HepG2 (cell line): Measurements from ENCODE around the gene SNAP23. TPM values are rescaled to one million over a fixed set of nuclear protein-coding genes. Genes with fewer than 3 reads are reported as not detected.

ENCODE experiments used
- AKAP8 ChIP-seq: sonication (generic); formaldehyde crosslinking; IDR thresholded peaks from 2 replicates; pipeline ENCODE4 v1.5.1; 2020; ENCODE audit warnings: mild to moderate bottlenecking, missing genetic modification reagents
- BCL6 ChIP-seq: IDR thresholded peaks from 2 replicates; pipeline ENCODE4 v1.6.1; 2016; ENCODE audit warnings: missing genetic modification reagents, missing compliant biosample characterization
- CEBPB ChIP-seq: IDR thresholded peaks from 2 replicates; pipeline ENCODE4 v1.6.1; 2011; ENCODE audit warnings: low read depth, low read length, improper control_type of control experiment, borderline replicate concordance
- ELF4 ChIP-seq: sonication (generic); formaldehyde crosslinking; IDR thresholded peaks from 2 replicates; pipeline ENCODE4 v1.5.0; 2020; ENCODE audit warnings: missing genetic modification reagents, mild to moderate bottlenecking, moderate library complexity, borderline replicate concordance
- JARID2 ChIP-seq: sonication (generic); formaldehyde crosslinking; IDR thresholded peaks from 2 replicates; pipeline ENCODE4 v1.8.1; 2023; ENCODE audit warnings: missing genetic modification reagents, inconsistent platforms; ENCODE audit not compliant: insufficient replicate concordance
- MTF1 ChIP-seq: sonication (generic); formaldehyde crosslinking; IDR thresholded peaks from 2 replicates; pipeline ENCODE4 v1.5.0; 2020; ENCODE audit warnings: missing genetic modification reagents
- NFRKB ChIP-seq: fragments of 450-650 bp; IDR thresholded peaks from 2 replicates; pipeline ENCODE4 v1.6.1; 2017
- PITX1 ChIP-seq: sonication (generic); formaldehyde crosslinking; IDR thresholded peaks from 2 replicates; pipeline ENCODE4 v1.5.1; 2020; ENCODE audit warnings: mild to moderate bottlenecking, missing genetic modification reagents
- REXO4 ChIP-seq: sonication (generic); formaldehyde crosslinking; IDR thresholded peaks from 2 replicates; pipeline ENCODE4 v1.8.0; 2022; ENCODE audit warnings: missing genetic modification reagents, mild to moderate bottlenecking, borderline replicate concordance
- RFX5 ChIP-seq: IDR thresholded peaks from 2 replicates; pipeline ENCODE4 v1.6.1; 2011; ENCODE audit warnings: low read depth, low read length, improper control_type of control experiment
- TCF12 ChIP-seq, 2 experiments: fragments of 450-650 bp in 1 of 2; sonication (generic) in 1 of 2; formaldehyde crosslinking in 1 of 2; IDR thresholded peaks; 2 replicates each; pipeline versions ENCODE4 v1.6.1 to v1.8.0; 2017 to 2022; ENCODE audit warnings: antibody characterized with exemption in 1 of 2, mild to moderate bottlenecking in 1 of 2, missing genetic modification reagents in 1 of 2, moderate library complexity in 1 of 2
- TSC22D2 ChIP-seq: sonication (generic); formaldehyde crosslinking; IDR thresholded peaks from 2 replicates; pipeline ENCODE4 v1.5.1; 2020; ENCODE audit warnings: missing genetic modification reagents, mild to moderate bottlenecking, borderline replicate concordance
- XRCC5 ChIP-seq: fragments of 200-400 bp; formaldehyde crosslinking; optimal IDR thresholded peaks from 2 replicates; pipeline ENCODE3; 2017; ENCODE audit warnings: mild to moderate bottlenecking, low read length
- ZBTB1 ChIP-seq: sonication (generic); formaldehyde crosslinking; IDR thresholded peaks from 2 replicates; pipeline ENCODE4 v1.4.0; 2020; ENCODE audit warnings: missing genetic modification reagents, borderline replicate concordance
- ZNF225 ChIP-seq: sonication (generic); formaldehyde crosslinking; IDR thresholded peaks from 2 replicates; pipeline ENCODE4 v1.4.0; 2020; ENCODE audit warnings: mild to moderate bottlenecking, missing genetic modification reagents
- ZNF263 ChIP-seq: sonication (generic); formaldehyde crosslinking; IDR thresholded peaks from 2 replicates; pipeline ENCODE4 v1.4.0; 2020; ENCODE audit warnings: missing genetic modification reagents
- ZNF296 ChIP-seq: sonication (generic); formaldehyde crosslinking; conservative IDR thresholded peaks from 2 replicates; pipeline ENCODE4 v1.5.0; 2020; ENCODE audit warnings: mild to moderate bottlenecking, missing genetic modification reagents
- ZNF496 ChIP-seq: sonication (generic); formaldehyde crosslinking; IDR thresholded peaks from 2 replicates; pipeline ENCODE4 v1.8.1; 2023; ENCODE audit warnings: mild to moderate bottlenecking, moderate library complexity, missing genetic modification reagents; ENCODE audit not compliant: insufficient replicate concordance
- ZNF549 ChIP-seq: sonication (generic); formaldehyde crosslinking; IDR thresholded peaks from 2 replicates; pipeline ENCODE4 v1.5.0; 2020; ENCODE audit warnings: missing genetic modification reagents
- ZNF746 ChIP-seq: sonication (generic); formaldehyde crosslinking; IDR thresholded peaks from 2 replicates; pipeline ENCODE4 v1.8.0; 2022; ENCODE audit warnings: mild to moderate bottlenecking, missing genetic modification reagents
- ZNF781 ChIP-seq: sonication (generic); formaldehyde crosslinking; IDR thresholded peaks from 2 replicates; pipeline ENCODE4 v1.5.1; 2020; ENCODE audit warnings: borderline replicate concordance, mild to moderate bottlenecking, missing genetic modification reagents; ENCODE audit errors: not compliant biosample characterization
- polyA plus RNA-seq, 8 experiments: library from polyadenylated mRNA; depleted of rRNA in 3 of 8; stranded (reverse) in 7 of 8; unstranded in 1 of 8; fragments of >200 nt; fragmentation: Illumina TruSeq in 4 of 8; extraction: Trizol in 4 of 8; gene quantifications; 2 replicates each; pipeline versions ENCODE4 v1.2.1 to v1.2.3, GENCODE V29; 2011 to 2016; ENCODE audit warnings: low read depth in 4 of 8, missing spikeins in 1 of 8, mixed read lengths in 1 of 8; ENCODE audit not compliant: insufficient read depth in 1 of 8
- total RNA-seq, 5 experiments: library from RNA; depleted of rRNA; stranded (reverse); fragments of >200 nt; fragmentation: Illumina TruSeq; extraction: Trizol; gene quantifications; 2 replicates each; pipeline ENCODE4 v1.2.3, GENCODE V29; 2016; ENCODE audit warnings: low read depth in 1 of 5
- TF ChIP-seq, protein P1 (sequence below): sonication (generic); formaldehyde crosslinking; IDR thresholded peaks from 2 replicates; pipeline ENCODE4 v1.8.0; 2022; ENCODE audit warnings: missing genetic modification reagents, low read depth, mild to moderate bottlenecking, borderline replicate concordance
- TF ChIP-seq, protein P2 (sequence below): sonication (generic); formaldehyde crosslinking; conservative IDR thresholded peaks from 2 replicates; pipeline ENCODE4 v1.4.0; 2020; ENCODE audit warnings: missing genetic modification reagents
- TF ChIP-seq, protein P3 (sequence below): IDR thresholded peaks from 2 replicates; pipeline ENCODE4 v1.6.1; 2016; ENCODE audit warnings: control low read depth
- TF ChIP-seq, protein P4 (sequence below): sonication (generic); formaldehyde crosslinking; IDR thresholded peaks from 2 replicates; pipeline ENCODE4 v1.5.0; 2020; ENCODE audit warnings: mild to moderate bottlenecking, missing genetic modification reagents

The SNAP23 gene
- total and polyA plus RNA-seq, 2 of the 13 experiments (the other 11 are each of a cell fraction or from before 2014, with no cell fraction given): 37.0 to 101 TPM

DNA sequence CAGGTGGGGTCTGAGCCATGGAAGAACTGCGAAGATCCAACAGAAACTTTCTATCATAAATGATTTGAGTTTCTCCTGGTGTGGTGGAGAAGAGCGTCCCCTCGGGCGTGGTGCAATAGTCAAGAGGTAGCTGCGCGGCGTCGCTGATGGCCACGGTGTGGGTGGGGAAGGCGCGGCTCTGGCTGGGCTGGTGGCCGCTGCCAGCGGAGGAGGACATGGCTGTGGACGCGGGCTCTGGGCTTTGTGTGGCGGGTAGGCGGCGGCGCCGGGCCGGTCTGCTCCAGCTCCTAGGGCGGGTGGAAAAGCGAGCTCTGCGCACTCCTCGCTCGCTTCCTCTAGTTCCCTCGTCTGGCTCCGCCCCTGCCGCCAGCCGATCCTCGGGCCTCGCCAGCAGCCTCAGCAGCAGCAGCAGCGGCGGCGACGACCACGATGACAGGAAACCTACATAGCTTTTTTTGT is 85.9 kb downstream of the SNAP23 start (continued):
- no peak for TF ChIP-seq MTF1 (CRISPR knock-in tag)
- no peak for TF ChIP-seq RFX5
- no peak for TF ChIP-seq AKAP8 (CRISPR knock-in tag)
- TF ChIP-seq ZNF781: peak; percentile 61
- no peak for TF ChIP-seq NFRKB
- no peak for TF ChIP-seq REXO4
- TF ChIP-seq PITX1 (CRISPR knock-in tag): peak; percentile 71
- no peak for TF ChIP-seq JARID2 (CRISPR knock-in tag)
- TF ChIP-seq TSC22D2 (CRISPR knock-in tag): no peak
- peak; percentile 54 for TF ChIP-seq XRCC5
- no peak for TF ChIP-seq TCF12 (IDR thresholded peaks at IDR 0.05)
- no peak for TF ChIP-seq TCF12 (CRISPR knock-in tag; IDR thresholded peaks at IDR 0.05)
- no peak for TF ChIP-seq ZBTB1 (CRISPR knock-in tag)
- TF ChIP-seq ZNF549 (CRISPR knock-in tag): no peak
- TF ChIP-seq, protein P1, sequence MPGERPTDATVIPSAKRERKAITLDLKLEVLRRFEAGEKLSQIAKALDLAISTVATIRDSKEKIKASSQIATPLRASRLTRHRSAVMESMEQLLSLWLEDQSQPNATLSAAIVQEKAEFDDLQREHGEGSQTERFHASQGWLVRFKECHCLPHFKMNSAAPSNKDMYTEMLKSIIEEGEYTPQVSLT (CRISPR knock-in tag): no peak
- TF ChIP-seq, protein P2, sequence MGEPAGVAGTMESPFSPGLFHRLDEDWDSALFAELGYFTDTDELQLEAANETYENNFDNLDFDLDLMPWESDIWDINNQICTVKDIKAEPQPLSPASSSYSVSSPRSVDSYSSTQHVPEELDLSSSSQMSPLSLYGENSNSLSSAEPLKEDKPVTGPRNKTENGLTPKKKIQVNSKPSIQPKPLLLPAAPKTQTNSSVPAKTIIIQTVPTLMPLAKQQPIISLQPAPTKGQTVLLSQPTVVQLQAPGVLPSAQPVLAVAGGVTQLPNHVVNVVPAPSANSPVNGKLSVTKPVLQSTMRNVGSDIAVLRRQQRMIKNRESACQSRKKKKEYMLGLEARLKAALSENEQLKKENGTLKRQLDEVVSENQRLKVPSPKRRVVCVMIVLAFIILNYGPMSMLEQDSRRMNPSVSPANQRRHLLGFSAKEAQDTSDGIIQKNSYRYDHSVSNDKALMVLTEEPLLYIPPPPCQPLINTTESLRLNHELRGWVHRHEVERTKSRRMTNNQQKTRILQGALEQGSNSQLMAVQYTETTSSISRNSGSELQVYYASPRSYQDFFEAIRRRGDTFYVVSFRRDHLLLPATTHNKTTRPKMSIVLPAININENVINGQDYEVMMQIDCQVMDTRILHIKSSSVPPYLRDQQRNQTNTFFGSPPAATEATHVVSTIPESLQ (CRISPR knock-in tag): no peak
- no peak for TF ChIP-seq ELF4 (CRISPR knock-in tag)
- TF ChIP-seq, protein P3, sequence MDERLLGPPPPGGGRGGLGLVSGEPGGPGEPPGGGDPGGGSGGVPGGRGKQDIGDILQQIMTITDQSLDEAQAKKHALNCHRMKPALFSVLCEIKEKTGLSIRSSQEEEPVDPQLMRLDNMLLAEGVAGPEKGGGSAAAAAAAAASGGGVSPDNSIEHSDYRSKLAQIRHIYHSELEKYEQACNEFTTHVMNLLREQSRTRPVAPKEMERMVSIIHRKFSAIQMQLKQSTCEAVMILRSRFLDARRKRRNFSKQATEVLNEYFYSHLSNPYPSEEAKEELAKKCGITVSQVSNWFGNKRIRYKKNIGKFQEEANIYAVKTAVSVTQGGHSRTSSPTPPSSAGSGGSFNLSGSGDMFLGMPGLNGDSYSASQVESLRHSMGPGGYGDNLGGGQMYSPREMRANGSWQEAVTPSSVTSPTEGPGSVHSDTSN (CRISPR knock-in tag): no peak
- TF ChIP-seq ZNF496: no peak
- no peak for TF ChIP-seq ZNF296 (CRISPR knock-in tag)
- TF ChIP-seq CEBPB: no peak
- TF ChIP-seq ZNF263 (CRISPR knock-in tag): no peak
- no peak for TF ChIP-seq ZNF225 (CRISPR knock-in tag)
- TF ChIP-seq BCL6 (CRISPR knock-in tag): no peak
- no peak for TF ChIP-seq ZNF746 (CRISPR knock-in tag)
- TF ChIP-seq, protein P4, sequence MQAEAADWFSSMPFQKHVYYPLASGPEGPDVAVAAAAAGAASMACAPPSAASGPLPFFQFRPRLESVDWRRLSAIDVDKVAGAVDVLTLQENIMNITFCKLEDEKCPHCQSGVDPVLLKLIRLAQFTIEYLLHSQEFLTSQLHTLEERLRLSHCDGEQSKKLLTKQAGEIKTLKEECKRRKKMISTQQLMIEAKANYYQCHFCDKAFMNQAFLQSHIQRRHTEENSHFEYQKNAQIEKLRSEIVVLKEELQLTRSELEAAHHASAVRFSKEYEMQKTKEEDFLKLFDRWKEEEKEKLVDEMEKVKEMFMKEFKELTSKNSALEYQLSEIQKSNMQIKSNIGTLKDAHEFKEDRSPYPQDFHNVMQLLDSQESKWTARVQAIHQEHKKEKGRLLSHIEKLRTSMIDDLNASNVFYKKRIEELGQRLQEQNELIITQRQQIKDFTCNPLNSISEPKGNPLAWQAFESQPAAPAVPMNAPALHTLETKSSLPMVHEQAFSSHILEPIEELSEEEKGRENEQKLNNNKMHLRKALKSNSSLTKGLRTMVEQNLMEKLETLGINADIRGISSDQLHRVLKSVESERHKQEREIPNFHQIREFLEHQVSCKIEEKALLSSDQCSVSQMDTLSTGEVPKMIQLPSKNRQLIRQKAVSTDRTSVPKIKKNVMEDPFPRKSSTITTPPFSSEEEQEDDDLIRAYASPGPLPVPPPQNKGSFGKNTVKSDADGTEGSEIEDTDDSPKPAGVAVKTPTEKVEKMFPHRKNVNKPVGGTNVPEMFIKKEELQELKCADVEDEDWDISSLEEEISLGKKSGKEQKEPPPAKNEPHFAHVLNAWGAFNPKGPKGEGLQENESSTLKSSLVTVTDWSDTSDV (CRISPR knock-in tag): no peak
